Measurements from ENCODE around the gene ZDHHC23.
A peak's percentile ranks its signal among the peaks of the same experiment; 100 is the strongest.

The ZDHHC23 gene

GRCh38 chr3:113947372-113948014 lies at the start of gene ZDHHC23:
Gene ZDHHC23 (plus strand): TSS chr3:113948013. CDS start chr3:113948803, 790 bp downstream.
- H3K4me3 ChIP-seq (ENCODE audit: low read length) = peak within 1 kb of the TSS; percentile 73
- TF ChIP-seq CTCF (conservative IDR thresholded peaks at IDR 0.05; ENCODE audit: low read depth, low read length) = no peak
- DNase-seq (ENCODE audit: low read depth) = no peak

GRCh38 chr3:113898892-113899291 lies 48.9 kb upstream of the ZDHHC23 start:
- TF ChIP-seq CTCF (conservative IDR thresholded peaks at IDR 0.05; ENCODE audit: low read depth, low read length) = no peak
- DNase-seq (ENCODE audit: low read depth) = peak; percentile 0
- H3K4me3 ChIP-seq (ENCODE audit: low read length) = no peak overlapping the region

- DNase-seq (ENCODE audit: low read depth) = no peak
- TF ChIP-seq CTCF (conservative IDR thresholded peaks at IDR 0.05; ENCODE audit: low read depth, low read length) = no peak
Measured at GRCh38 chr3:113906568-113907140, 41.2 kb upstream of the ZDHHC23 start.

GRCh38 chr3:113908133-113908532 lies 39.7 kb upstream of the ZDHHC23 start:
- TF ChIP-seq CTCF (conservative IDR thresholded peaks at IDR 0.05; ENCODE audit: low read depth, low read length) = no peak
- no peak overlapping the region for H3K4me3 ChIP-seq (ENCODE audit: low read length)
- no peak for DNase-seq (ENCODE audit: low read depth)

More at GRCh38 chr3:113906568-113907140, 41.2 kb upstream of the ZDHHC23 start:
- H3K4me3 ChIP-seq (ENCODE audit: low read length) = no peak overlapping the region

GRCh38 chr3:113910966-113911365 lies 36.8 kb upstream of the ZDHHC23 start:
- TF ChIP-seq CTCF (conservative IDR thresholded peaks at IDR 0.05; ENCODE audit: low read depth, low read length) = no peak
- no peak overlapping the region for H3K4me3 ChIP-seq (ENCODE audit: low read length)
- no peak for DNase-seq (ENCODE audit: low read depth)

- no peak overlapping the region for H3K4me3 ChIP-seq (ENCODE audit: low read length)
Measured at GRCh38 chr3:113912552-113913236, 35.1 kb upstream of the ZDHHC23 start.

More at GRCh38 chr3:113912552-113913236, 35.1 kb upstream of the ZDHHC23 start:
- peak; percentile 31 for DNase-seq (ENCODE audit: low read depth)
- peak; percentile 73 for TF ChIP-seq CTCF (conservative IDR thresholded peaks at IDR 0.05; ENCODE audit: low read depth, low read length)
